Stimulated activated CD4-positive, alpha-beta T cell treated with anti-CD3 and anti-CD28 coated beads, Interleukin-15, amount 100 ng/mL, for 48 hours (primary cell): ENCODE results near the gene DNAJC4.

Experiments
- DNase-seq, 2 donors: peaks; one replicate each; pipeline ENCODE4 v3.0.0-alpha.2; 2020; ENCODE audit warnings: low read depth in 2 of 2

Gene DNAJC4

GRCh38 chr11:64276653-64277431, 46.5 kb downstream of the DNAJC4 start:
- DNase-seq, result no peak

DNA sequence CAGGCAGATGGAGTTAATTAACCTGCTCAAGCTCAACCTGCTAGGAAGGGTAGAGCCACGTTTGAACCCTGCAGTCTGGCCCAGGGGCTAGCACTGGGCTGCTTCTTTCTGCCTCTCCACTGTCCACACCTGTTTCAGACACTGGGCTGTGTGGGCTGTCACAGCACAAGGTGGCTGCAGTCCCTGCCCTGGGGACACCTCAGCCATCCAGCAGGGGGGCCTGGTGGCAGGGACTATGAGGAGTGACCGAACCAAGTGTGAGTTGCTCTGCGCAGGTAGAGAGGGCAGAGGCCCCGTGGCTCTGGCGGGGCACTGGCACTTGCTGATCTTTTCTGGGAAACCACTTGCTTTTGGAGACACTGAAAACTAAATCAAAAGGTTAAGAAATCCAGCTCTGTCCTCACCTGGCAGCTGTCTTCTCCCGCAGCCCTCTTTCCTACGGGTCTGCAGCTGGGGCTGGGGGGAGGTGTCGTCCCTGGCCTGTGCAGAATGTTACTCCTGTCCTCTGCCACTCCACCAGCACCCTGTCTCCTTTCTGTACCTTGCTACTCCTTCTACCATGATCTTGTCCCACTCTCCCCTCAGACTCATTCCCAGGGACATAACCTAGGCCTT, 48.3 kb downstream of the DNAJC4 start:
- no peak for DNase-seq

- DNase-seq, result no peak
Measured at GRCh38 chr11:64281957-64282770, 51.8 kb downstream of the DNAJC4 start.

DNA sequence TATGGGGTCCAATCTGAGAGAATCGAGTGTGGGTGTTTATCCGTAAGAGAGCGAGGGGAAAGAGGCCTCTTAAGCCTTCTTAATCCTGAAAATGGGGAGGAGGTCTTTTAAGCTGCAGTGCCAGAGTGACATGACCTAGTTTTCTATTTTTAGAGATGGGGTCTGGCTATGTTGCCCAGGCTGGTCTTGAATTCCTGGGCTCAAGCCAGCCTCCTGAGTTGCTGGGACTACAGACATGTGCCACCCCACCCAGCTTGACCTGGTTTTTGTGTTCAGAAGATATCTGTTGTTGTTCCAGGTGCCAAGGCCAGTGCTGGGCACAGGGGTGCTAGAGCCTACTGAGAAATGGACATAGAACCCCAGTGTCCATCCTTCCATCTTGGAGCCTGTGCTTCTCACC, 52.7 kb downstream of the DNAJC4 start:
- no peak for DNase-seq
